NCI-H1105 (cell line): ENCODE measurements around the gene UBE2G1.
"Not testable (repeated sequence)": the region's sequence is repeated elsewhere in the genome, so short reads cannot be mapped to it uniquely, and the experiment has no call there.

Experiments
- DNase-seq: peaks from one replicate; lab custom pipeline; 2025; lab: John Stamatoyannopoulos, UW

Gene UBE2G1

DNA sequence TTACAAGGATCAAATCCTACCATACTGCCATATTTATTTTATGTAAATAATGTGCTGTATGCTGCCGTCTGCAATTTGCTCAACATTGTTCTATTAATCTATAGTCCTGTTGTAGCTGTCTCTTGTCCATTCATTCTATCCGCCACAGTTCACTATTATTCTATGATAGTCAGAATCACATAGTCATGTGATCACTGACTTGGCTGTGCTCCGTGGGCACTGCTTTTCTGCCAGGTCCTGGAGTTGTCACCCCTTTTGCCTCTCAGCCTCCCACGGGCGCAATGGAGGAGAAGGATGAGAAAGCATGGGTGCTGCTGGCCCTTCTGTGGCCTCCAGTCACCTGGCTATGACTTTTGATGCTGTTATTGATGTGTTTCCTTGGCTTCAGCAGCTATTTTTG lies 65.4 kb downstream of the UBE2G1 start:
- no peak for DNase-seq

- no peak for DNase-seq
Measured at GRCh38 chr17:4297351-4297750, 69.1 kb downstream of the UBE2G1 start.

- no peak for DNase-seq
Measured at GRCh38 chr17:4295686-4296085, 70.8 kb downstream of the UBE2G1 start.

DNA sequence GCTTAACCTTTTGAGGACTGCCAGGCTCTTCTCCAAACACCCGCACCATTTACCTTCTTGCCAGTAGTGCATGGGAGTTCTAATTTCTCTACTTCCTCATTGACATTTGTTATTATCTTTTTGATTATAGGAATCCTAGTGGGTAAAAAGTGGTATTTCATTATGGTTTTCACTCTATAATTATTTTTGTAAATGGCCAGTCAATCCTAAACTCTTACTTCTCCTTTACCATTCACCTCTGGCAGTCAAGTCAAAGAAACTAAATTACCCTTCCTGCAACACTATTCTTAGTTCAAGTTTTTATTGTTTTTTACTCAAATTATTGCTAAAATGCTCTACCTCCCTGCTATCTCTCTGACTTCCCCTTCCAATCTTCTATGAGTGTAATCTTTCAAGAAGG lies 72.9 kb downstream of the UBE2G1 start:
- no peak for DNase-seq

- no peak for DNase-seq
Measured at GRCh38 chr17:4287710-4288109, 78.8 kb downstream of the UBE2G1 start.

- no peak for DNase-seq
Measured at GRCh38 chr17:4276514-4276913, 90.0 kb downstream of the UBE2G1 start.

DNA sequence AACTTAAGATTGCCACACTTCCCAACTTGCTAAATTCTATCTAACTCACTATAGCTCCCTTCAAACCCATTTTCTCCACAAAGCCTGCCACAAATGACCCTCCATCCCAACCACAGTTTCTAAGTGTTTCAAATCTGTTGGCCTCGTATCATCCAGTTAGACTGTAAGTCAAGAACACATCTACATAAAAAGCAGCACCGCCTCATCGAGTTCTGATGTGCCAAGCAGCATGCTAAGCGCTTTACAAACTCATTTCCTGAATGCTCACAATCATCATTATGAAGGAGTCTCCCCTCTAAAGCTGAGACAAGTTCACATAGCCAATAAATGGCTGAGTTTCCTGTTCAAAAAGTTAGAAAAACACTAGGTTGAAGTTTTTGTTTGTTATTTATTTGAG lies 93.5 kb downstream of the UBE2G1 start:
- no peak for DNase-seq

DNA sequence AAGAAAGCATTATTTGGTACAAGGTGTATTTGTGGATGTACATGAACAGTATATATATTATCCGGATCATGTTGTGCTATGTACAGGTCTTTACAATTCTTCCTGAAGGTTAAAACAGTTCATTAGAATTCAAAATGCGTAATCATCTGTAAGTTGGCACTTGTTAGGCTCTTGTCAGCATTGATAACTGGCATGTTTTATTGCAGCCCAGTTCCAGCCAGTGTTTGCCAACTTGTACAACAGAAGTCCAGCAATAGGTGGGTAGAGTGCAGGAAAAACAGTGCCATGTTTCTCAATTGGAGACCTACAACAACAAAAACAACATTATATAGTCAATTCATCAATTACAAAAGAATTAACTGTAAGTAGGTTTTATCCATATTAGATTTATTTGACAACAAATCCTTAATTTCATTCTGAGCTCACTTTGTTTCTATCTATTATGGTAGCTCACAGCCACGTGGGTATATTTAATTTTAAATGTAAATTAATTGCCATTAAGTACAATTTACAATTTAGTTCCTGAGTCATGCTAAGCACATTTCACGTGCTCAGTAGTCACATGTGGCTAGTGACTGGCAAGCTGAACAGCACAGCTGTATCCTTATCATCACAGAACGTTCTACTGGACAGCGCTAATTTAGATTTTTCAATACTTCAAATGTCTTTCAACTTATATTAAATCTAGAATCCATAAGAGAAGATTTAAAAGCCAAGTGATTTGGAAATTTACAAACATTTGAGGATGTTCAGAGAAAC lies 94.1 kb downstream of the UBE2G1 start:
- DNase-seq = no peak

- DNase-seq = no peak
Measured at GRCh38 chr17:4270736-4271135, 95.7 kb downstream of the UBE2G1 start.

DNA sequence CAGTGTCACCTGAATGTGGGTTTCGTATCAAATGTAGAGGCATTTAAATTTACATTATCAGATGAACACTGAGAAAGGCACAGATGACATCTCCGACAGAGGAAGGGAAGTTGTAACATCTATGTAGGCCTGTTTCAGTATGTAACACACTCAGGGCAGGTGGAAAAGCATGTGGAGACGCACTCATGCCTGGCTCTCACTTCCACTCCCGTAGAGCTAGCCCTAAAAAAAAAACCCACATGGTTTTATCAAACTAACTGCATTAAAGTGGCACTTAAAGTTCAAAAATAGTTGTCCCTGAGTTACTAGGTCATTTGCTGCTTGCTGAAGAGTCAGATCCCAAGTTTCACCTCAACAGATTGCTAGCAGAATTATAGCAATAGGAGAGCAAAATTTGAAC lies 96.6 kb downstream of the UBE2G1 start:
- no peak for DNase-seq

GRCh38 chr17:4267402-4267801 lies 99.1 kb downstream of the UBE2G1 start:
- DNase-seq = no peak

DNA sequence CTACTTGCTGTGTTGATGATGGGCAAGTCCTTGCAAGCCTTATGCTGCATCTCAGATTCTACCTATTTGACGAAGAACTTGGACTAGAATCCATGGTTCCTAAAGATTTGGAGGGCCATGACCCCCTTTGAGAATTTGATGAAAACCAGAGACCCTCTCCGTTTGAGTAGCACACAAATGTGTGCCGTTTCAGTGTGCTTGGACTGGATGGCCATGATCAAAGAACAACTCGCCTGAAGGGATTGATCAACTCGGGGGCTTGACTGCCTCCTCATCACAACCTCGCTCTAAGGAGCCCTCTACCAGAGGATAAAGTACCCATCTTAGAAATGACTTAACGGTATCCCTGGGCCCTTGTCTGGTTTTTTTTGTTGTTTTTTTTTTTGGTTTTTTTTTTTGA lies 99.9 kb downstream of the UBE2G1 start:
- no peak for DNase-seq

DNA sequence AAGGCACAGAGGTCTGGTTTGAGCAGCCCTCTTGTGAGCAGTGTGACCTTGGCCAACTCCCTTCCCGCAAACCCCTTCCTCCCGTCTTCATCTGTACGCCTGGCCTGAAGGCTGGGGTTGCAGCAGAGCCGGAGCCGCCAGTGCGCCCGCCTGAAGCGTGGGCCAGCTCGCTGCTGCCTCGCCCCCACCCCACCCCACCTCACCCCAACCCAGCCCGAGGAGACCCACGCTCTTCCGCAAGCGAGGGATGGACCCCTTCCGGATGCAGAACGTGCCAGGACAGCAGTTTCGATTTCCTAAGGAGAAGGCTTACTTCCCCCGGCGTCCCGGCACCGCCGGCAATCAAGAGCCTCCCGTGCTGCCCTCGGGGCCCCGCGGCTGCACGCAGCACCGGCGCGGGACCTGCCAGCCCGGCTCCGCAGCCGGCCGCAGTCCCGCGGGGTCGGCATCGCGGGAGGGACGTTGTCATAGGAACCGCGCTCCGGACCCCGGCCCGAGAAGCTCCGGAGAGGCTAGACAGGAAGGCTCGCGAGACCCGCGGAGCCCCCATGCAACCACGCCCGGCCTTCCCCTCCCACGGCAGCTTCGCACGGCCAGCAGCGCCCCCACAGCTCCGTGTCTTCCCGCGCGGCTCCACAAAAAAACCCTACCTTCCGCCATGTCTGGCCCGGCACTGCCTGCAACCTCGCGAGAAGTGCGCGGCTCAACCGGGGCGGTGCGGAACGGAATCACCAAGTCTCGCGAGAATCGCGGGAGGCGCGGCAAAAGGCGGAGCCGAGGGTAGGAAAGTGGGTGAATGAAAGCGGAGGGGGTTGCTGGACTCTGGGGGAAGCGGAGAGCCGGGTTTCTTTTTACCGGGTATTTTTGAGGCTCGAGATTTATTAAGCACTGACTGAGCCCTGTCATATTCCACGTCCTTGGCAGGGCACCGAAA lies 102.9 kb downstream of the UBE2G1 start, which contains the start of gene ANKFY1:
ANKFY1 (minus strand) TSS at position 698 of the 934 bp plus-strand sequence; CDS start at position 660, 38 bp downstream.
- DNase-seq = peak; percentile 97

DNA sequence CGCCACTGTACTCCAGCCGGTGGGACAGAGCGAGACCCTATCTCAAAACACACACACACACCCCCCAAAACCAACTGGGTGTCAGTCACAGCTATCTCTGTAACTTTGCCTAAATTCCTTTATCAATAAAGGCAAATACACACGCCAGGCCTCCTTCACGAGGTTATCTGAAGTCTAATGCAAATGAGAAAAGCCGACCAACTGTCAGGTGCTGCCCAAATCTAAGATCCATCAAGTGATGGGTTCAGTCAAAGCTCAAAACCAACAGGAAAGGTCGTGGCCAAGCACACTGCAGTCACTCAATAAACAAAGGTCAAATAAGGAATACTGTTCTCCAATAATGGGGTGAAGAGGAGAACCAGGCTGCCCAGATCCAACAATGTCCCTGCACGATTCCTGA lies 103.8 kb downstream of the UBE2G1 start:
- DNase-seq = no peak

- DNase-seq = no peak
Measured at GRCh38 chr17:4261452-4261851, 105.0 kb downstream of the UBE2G1 start.

GRCh38 chr17:4258867-4259266 lies 107.6 kb downstream of the UBE2G1 start:
- DNase-seq = no peak

GRCh38 chr17:4256952-4257351 lies 109.5 kb downstream of the UBE2G1 start:
- DNase-seq = no peak

DNA sequence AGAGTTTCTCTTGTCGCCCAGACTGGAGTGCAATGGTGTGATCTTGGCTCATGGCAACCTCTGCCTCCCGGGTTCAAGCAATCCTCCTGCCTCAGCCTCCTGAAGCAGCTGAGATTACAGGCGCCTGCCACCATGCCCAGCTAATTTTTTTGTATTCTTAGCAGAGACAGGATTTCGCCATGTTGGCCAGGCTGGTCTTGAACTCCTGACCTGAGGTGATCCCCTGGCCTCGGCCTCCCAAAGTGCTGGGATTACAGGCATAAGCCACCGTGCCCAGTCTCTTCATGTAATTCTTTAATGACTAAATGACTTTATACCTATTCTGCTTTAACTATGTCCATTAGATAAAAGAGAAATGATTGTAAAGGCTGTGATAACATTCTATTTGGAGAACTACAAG lies 111.2 kb downstream of the UBE2G1 start:
- not testable (repeated sequence) for DNase-seq

GRCh38 chr17:4250887-4251286 lies 115.6 kb downstream of the UBE2G1 start:
- no peak for DNase-seq

DNA sequence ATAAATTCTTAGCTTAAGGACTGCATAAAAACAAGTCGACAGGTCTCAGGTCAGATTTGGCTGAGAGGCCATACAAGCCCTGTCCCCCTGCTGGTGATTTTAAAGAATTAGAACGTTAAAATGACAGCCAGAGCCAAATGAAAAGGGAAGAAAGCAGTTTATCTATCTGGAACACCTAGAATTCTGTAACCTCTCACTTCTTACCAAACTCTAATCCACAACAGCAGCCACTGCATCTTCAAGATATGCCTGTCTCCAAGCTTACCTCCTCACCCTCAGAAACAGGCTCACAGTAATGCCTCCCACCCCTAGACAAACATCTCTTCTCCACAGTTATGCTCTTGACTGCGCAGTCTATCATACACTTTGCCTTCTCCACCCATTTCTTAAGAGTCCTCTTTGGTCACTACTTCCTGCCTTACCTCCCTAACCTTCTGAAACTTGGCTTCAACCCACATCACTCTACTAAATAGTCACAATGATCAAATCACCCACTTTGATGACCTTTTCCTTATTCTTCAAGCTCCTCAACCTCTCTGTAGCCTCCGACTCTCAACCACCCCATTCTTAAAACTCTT lies 116.9 kb downstream of the UBE2G1 start:
- DNase-seq = no peak

DNA sequence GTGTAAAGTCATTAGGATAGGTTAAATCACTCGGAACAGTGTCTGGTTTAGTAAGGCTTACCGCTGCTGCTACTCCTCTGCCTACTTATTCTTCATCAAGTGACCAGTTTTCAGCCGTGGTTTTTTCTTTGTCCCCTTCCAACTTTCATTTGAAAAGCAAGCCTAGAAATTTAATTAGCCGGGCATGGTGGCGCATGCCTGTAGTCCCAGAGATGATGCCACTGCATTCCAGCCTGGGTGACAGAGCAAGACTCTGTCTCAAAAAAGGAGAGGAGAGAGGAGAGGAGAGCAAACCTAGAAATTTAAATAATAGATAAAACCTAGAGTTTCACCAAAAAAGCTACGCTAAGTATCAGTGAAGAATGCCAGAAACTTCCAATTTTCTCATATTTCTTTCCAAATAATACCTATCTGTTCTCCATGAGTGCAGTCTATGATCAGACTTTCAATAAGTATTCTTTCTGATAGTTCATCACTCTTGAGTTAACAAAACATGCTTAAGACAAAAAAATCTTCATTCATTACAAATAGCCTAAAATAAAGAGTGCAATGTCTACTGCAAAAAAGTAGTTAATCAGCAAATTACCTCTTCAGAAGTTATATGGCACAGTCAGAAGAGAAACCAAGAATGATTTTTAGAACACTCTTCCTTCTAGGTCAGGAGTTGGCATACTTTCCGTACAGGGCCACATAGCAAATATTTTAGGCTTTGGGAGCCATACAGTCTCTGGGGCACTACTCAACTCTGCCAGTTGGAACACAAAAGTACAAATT lies 117.8 kb downstream of the UBE2G1 start:
- no peak for DNase-seq

DNA sequence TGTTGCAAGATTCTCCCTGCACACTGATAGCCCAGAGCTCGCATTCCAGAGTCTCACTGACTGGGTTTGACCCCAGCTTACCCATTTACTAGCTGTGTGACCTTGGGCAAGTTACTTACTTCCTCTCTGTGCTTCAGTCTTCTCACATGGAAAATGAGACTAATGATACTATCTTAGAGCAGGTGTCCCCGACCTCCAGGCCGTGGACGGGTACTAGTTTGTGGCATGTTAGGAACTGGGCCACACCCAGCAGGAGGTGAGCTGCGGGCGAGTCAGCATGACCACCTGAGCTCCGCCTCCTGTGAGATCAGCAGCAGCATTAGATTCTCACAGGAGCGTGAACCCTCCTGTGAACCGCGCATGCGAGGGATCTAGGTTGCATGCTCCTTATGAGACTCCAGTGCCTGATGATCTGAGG lies 118.5 kb downstream of the UBE2G1 start:
- no peak for DNase-seq
